Heart left ventricle (tissue), 13 donors: Measurements from ENCODE around the gene APOD.
"Not testable (repeated sequence)": the region's sequence is repeated elsewhere in the genome, so short reads cannot be mapped to it uniquely, and the experiment has no call there.

Experiments
- POLR2A ChIP-seq, 2 donors: fragments of 450-650 bp; IDR thresholded peaks; one replicate each; pipeline ENCODE4 v1.6.1; 2017; ENCODE audit warnings: antibody characterized with exemption in 2 of 2, mild to moderate bottlenecking in 2 of 2, moderate library complexity in 2 of 2
- TF ChIP-seq, protein P1 (sequence below), 12 donors: fragments of 200-600 bp; sonication (generic) in 4 of 12; IDR thresholded peaks; one replicate each; pipeline versions ENCODE4 v1.5.0 to v1.8.0; 2018 to 2022; ENCODE audit warnings: antibody characterized with exemption in 12 of 12, mild to moderate bottlenecking in 5 of 12
- donor health status: ischemic (EF 13 %, LVEDD 7.1; RV severe dilation, severe dysfunction).
- donor health status: DM: no; HTN: yes; CAD: no.
- donor health status: DM: no; HTN: no; CAD: no.
- donor health status: ischemic (EF 25% LVEDD 6.9; RV normal size, moderate dysfunction).
- donor health status: ischemic (EF 25% LVEDD 5.7; RV mildly dilated, moderate dysfunction).
- donor health status: ischemic (EF 35%, LVEDD 5.7; RV mildly dilated, moderate dysfunction).
- donor health status: nonischemic (EF 11% LVEDD 7.7; RV severe dilation, severe dysfunction).
- donor health status: DM: yes; HTN: yes; CAD: no.
- donor health status: PGD.
- donor health status: ischemic (EF 29% LVEDD 5.4; RV normal size, mild dysfunction).
- donor health status: nonischemic (EF 23%, LVEDD 6.1; RV moderate dilation, normal function).

DNA sequence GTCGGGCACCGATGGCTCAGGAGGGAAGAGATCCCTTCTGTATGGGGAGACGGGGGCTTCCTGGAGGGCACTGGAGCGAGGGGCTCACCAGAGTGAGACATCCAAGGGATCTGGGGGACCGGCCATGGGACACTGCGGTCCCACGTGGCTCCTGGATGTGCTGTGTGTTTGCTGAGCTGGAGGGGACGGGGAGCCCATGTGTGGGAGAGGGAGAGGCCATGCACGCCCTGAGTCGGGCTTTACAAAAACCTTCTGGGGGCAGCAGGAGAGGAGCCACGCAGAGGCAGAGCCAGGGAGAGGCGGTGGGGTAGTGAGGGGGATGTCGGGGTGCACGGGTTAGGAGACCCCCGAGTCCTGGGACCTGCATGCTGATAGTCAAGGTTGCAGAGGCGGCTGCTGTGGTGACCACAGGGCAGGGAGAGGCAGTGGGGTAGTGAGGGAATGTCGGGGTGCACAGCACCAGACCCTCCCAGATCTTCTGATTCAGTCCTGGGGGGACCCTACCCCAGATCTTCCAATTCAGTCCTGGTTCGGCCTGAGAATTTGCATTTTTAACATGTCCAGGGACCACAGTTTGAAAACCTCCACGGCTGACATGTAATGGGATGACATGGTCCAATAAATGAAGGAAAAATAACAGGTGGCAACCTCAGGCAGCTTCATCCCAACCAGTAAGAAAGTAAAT is 48.9 kb upstream of the APOD start:
- TF ChIP-seq POLR2A (IDR thresholded peaks at IDR 0.05), result not testable (repeated sequence)
- TF ChIP-seq, protein P1, sequence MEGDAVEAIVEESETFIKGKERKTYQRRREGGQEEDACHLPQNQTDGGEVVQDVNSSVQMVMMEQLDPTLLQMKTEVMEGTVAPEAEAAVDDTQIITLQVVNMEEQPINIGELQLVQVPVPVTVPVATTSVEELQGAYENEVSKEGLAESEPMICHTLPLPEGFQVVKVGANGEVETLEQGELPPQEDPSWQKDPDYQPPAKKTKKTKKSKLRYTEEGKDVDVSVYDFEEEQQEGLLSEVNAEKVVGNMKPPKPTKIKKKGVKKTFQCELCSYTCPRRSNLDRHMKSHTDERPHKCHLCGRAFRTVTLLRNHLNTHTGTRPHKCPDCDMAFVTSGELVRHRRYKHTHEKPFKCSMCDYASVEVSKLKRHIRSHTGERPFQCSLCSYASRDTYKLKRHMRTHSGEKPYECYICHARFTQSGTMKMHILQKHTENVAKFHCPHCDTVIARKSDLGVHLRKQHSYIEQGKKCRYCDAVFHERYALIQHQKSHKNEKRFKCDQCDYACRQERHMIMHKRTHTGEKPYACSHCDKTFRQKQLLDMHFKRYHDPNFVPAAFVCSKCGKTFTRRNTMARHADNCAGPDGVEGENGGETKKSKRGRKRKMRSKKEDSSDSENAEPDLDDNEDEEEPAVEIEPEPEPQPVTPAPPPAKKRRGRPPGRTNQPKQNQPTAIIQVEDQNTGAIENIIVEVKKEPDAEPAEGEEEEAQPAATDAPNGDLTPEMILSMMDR (IDR thresholded peaks at IDR 0.05), result not testable (repeated sequence)
